ENCODE results near the gene PDE6A.
A peak's percentile ranks its signal among the peaks of the same experiment; 100 is the strongest.

PDE6A gene

GRCh38 chr5:149832636-149833035, 112.0 kb downstream of the PDE6A start:
- no peak for DNase-seq

- DNase-seq, result no peak
Measured at GRCh38 chr5:149831492-149831891, 113.1 kb downstream of the PDE6A start.

- DNase-seq, result no peak
Measured at GRCh38 chr5:149830579-149830978, 114.0 kb downstream of the PDE6A start.

GRCh38 chr5:149829954-149830353, 114.6 kb downstream of the PDE6A start:
- no peak for DNase-seq

GRCh38 chr5:149828161-149829011, 116.2 kb downstream of the PDE6A start:
- peak; percentile 76 for DNase-seq

- no peak for DNase-seq
Measured at GRCh38 chr5:149827546-149827945, 117.0 kb downstream of the PDE6A start.

GRCh38 chr5:149827086-149827485, 117.5 kb downstream of the PDE6A start:
- no peak for DNase-seq

- no peak for DNase-seq
Measured at GRCh38 chr5:149826574-149826973, 118.0 kb downstream of the PDE6A start.

GRCh38 chr5:149824846-149825245, 119.7 kb downstream of the PDE6A start:
- no peak for DNase-seq

- DNase-seq, result no peak
Measured at GRCh38 chr5:149824120-149824519, 120.5 kb downstream of the PDE6A start.

- DNase-seq, result no peak
Measured at GRCh38 chr5:149823375-149823774, 121.2 kb downstream of the PDE6A start.

GRCh38 chr5:149822301-149822700, 122.3 kb downstream of the PDE6A start:
- DNase-seq, result no peak

GRCh38 chr5:149820536-149821510, 123.8 kb downstream of the PDE6A start:
- DNase-seq, result no peak

- no peak for DNase-seq
Measured at GRCh38 chr5:149820012-149820411, 124.6 kb downstream of the PDE6A start.

GRCh38 chr5:149818116-149818515, 126.5 kb downstream of the PDE6A start:
- no peak for DNase-seq

- no peak for DNase-seq
Measured at GRCh38 chr5:149817539-149818060, 127.0 kb downstream of the PDE6A start.

- DNase-seq, result no peak
Measured at GRCh38 chr5:149816661-149817060, 127.9 kb downstream of the PDE6A start.

- DNase-seq, result no peak
Measured at GRCh38 chr5:149811453-149811852, 133.1 kb downstream of the PDE6A start.

- DNase-seq, result no peak
Measured at GRCh38 chr5:149810856-149811255, 133.7 kb downstream of the PDE6A start.

- DNase-seq, result no peak
Measured at GRCh38 chr5:149809931-149810691, 134.5 kb downstream of the PDE6A start.

GRCh38 chr5:149808264-149808982, 136.2 kb downstream of the PDE6A start:
- DNase-seq, result no peak
